NCI-H2196 (cell line): Measurements from ENCODE around the gene GLCE.
A peak's percentile ranks its signal among the peaks of the same experiment; 100 is the strongest.
"Not testable (repeated sequence)": the region's sequence is repeated elsewhere in the genome, so short reads cannot be mapped to it uniquely, and the experiment has no call there.

ENCODE experiments used
- DNase-seq: peaks from one replicate; lab custom pipeline; 2025; ENCODE audit not compliant: unreplicated experiment; lab: John Stamatoyannopoulos, UW

Gene GLCE

GRCh38 chr15:69134791-69135190, 25.6 kb upstream of the GLCE start:
- no peak for DNase-seq

GRCh38 chr15:69135499-69135898, 24.9 kb upstream of the GLCE start:
- DNase-seq, result no peak

- DNase-seq, result no peak
Observed at GRCh38 chr15:69138963-69139362, 21.5 kb upstream of the GLCE start.

- DNase-seq, result no peak
Observed at GRCh38 chr15:69140306-69140705, 20.1 kb upstream of the GLCE start.

- peak; percentile 2 for DNase-seq
Observed at GRCh38 chr15:69141286-69141701, 19.1 kb upstream of the GLCE start.

- DNase-seq, result no peak
Observed at GRCh38 chr15:69141833-69142232, 18.6 kb upstream of the GLCE start.

- no peak for DNase-seq
Observed at GRCh38 chr15:69143756-69144436, 16.5 kb upstream of the GLCE start.

GRCh38 chr15:69144530-69144929, 15.9 kb upstream of the GLCE start:
- no peak for DNase-seq

GRCh38 chr15:69145149-69145693, 15.2 kb upstream of the GLCE start:
- DNase-seq, result no peak

- DNase-seq, result no peak
Observed at GRCh38 chr15:69145694-69146492, 14.5 kb upstream of the GLCE start.

GRCh38 chr15:69146724-69147435, 13.6 kb upstream of the GLCE start:
- DNase-seq, result no peak

GRCh38 chr15:69148465-69148864, 12.0 kb upstream of the GLCE start:
- no peak for DNase-seq

- DNase-seq, result no peak
Observed at GRCh38 chr15:69149163-69149562, 11.3 kb upstream of the GLCE start.

- no peak for DNase-seq
Observed at GRCh38 chr15:69149803-69150202, 10.6 kb upstream of the GLCE start.

GRCh38 chr15:69150336-69150735, 10.1 kb upstream of the GLCE start:
- no peak for DNase-seq

GRCh38 chr15:69150841-69151240, 9.6 kb upstream of the GLCE start:
- DNase-seq, result no peak

- no peak for DNase-seq
Observed at GRCh38 chr15:69153046-69153445, 7.4 kb upstream of the GLCE start.

GRCh38 chr15:69153587-69153986, 6.8 kb upstream of the GLCE start:
- DNase-seq, result not testable (repeated sequence)

- DNase-seq, result no peak
Observed at GRCh38 chr15:69154078-69154477, 6.4 kb upstream of the GLCE start.

GRCh38 chr15:69154684-69155083, 5.8 kb upstream of the GLCE start:
- no peak for DNase-seq

- DNase-seq, result no peak
Observed at GRCh38 chr15:69156736-69157381, 3.6 kb upstream of the GLCE start.
